Retinal pigment epithelial cell (primary cell): ENCODE data around the gene UGT1A4.

Experiments
- DNase-seq: peaks from one replicate; pipeline ENCODE4 v3.0.0-alpha.2; 2010; ENCODE audit warnings: low read depth
- H3K4me3 ChIP-seq: 2 replicates; pipeline ENCODE4 v1.5.1; 2011; ENCODE audit warnings: mild to moderate bottlenecking, low read length, control low read depth, moderate library complexity
- CTCF ChIP-seq: conservative IDR thresholded peaks from 2 replicates; pipeline ENCODE4 v1.5.1; 2011; ENCODE audit warnings: low read depth, low read length, control low read depth, inconsistent platforms

Gene UGT1A4

GRCh38 chr2:233718552-233718951 lies at the start of gene UGT1A4:
TSS of gene UGT1A4 (plus strand) at chr2:233718736. CDS start at chr2:233718821, 85 bp downstream.
- H3K4me3 ChIP-seq, result no peak within 1 kb of the TSS
- DNase-seq, result no peak
- TF ChIP-seq CTCF, result no peak

- no peak for DNase-seq
- TF ChIP-seq CTCF, result no peak
- no peak within 1 kb of the TSS for H3K4me3 ChIP-seq
Measured at GRCh38 chr2:233671290-233672161, 47.0 kb upstream of the UGT1A4 start, which contains the start of gene UGT1A9. TSS of gene UGT1A9 (plus strand) at chr2:233671898. CDS start at chr2:233671935, 37 bp downstream.

GRCh38 chr2:233672886-233673285 lies 45.6 kb upstream of the UGT1A4 start:
- DNase-seq, result no peak
- no peak overlapping the region for H3K4me3 ChIP-seq
- no peak for TF ChIP-seq CTCF

DNA sequence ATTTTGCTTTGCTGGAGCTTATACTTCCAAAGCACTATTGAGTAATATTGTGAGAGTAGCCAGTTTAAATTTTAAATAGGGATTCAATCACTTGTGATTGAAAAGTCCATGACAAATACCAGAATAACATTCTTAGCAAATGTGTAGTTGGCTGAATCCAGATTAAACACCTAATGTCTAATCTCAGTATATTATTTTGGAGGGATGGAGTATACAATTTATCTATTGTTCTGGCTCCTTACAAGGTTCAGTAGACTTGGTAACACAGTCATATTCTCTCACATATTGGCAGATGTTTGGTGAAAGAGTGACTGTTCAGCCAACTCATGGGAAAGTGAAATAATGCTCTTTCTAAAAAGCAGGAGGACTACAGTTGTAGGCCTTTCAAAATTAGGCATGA lies 44.6 kb upstream of the UGT1A4 start:
- H3K4me3 ChIP-seq, result no peak overlapping the region
- DNase-seq, result no peak

GRCh38 chr2:233674314-233674713 lies 44.2 kb upstream of the UGT1A4 start:
- no peak overlapping the region for H3K4me3 ChIP-seq
- TF ChIP-seq CTCF, result no peak
- DNase-seq, result no peak

More for the DNA sequence above, 44.6 kb upstream of the UGT1A4 start:
- TF ChIP-seq CTCF, result no peak

- DNase-seq, result no peak
- no peak overlapping the region for H3K4me3 ChIP-seq
- TF ChIP-seq CTCF, result no peak
Measured at GRCh38 chr2:233674995-233675394, 43.5 kb upstream of the UGT1A4 start.

GRCh38 chr2:233676046-233676445 lies 42.5 kb upstream of the UGT1A4 start:
- no peak overlapping the region for H3K4me3 ChIP-seq
- no peak for TF ChIP-seq CTCF
- no peak for DNase-seq
